Measurements from ENCODE around the gene CD2.

Gene CD2

DNA sequence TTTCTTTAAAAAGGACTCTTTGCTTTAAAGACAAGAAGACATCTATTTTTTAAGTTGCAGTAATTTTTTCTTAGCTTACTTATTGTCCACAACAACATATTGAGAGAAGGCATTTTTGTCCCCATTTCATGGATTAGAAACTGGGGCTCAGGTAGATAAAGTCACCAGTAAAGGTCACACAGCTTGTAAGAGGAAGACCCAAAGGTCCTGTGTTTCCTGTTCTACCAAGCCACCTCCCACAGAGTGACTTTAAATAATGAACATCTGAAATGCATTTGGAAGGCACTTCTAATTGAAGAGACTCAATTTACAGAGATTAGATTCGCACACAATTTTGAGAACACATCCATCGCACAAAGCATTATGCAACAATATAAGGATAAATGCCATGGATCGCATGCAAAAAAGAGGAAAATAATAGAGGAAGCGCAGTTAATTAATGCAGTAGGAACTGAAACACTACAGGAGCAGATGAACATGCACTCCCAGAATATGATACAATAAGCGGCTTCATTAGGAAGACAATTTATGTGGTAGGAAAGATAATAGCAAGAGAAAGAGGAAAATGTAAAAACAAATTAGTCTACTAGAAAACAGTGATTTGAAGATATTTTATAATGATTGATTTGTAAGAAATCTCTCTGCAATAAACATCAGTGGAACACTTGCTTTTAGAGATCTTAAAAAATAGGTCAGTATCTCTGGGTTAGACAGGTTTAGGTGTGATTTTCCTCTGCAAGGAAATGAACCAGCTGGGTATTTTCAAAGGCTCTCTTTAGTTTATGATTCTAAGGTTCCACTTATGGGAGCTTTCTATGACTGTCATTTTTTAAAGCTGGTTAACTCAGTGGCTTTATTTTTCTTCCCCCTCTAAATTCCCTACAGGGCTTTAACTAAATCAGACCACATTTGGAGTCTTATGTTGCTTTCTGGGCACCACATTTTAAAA is 27.1 kb upstream of the CD2 start:
- no peak for DNase-seq (ENCODE audit: extremely low read depth in 1 of 2, low read depth in 1 of 2)

DNA sequence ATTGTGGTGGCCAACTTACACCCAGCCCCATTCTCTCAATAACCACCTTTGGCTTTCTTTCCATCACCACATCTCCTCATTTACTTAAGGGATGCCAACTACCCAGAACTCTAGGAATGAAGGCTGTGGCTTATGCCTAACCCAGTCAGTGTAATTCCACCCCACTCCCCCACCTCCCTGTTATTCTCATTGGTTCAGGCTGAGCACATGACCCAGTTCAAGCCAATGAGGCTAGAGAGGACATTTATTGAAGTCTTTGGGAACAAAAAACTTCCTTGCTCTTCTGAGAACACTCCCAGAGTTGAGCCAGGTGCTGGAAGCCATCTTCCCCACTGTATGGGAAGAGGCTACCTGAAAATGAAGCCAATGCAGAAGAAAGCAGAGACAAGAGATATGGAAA is 22.8 kb upstream of the CD2 start:
- DNase-seq (ENCODE audit: extremely low read depth in 1 of 2, low read depth in 1 of 2) = no peak

DNA sequence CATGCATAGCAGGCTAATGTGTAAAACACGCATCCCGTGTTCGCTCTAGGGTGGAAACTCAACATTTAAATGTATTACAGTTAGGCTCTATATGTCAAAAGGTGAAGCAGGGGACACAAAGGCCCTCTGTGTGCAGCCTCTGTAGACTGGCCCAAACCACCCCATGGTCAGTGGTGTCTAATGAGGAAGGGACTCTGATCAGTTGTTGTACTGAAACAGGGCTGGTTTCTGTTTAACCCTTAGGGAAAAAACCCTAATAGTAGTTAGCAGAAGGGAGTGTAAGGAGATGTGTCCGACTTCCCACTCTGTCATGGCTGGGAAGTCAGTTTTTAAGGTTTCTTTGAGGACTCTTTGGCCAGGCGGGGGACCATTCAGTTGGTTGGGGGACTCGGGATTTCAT is 21.5 kb upstream of the CD2 start:
- DNase-seq (ENCODE audit: extremely low read depth in 1 of 2, low read depth in 1 of 2) = no peak

DNA sequence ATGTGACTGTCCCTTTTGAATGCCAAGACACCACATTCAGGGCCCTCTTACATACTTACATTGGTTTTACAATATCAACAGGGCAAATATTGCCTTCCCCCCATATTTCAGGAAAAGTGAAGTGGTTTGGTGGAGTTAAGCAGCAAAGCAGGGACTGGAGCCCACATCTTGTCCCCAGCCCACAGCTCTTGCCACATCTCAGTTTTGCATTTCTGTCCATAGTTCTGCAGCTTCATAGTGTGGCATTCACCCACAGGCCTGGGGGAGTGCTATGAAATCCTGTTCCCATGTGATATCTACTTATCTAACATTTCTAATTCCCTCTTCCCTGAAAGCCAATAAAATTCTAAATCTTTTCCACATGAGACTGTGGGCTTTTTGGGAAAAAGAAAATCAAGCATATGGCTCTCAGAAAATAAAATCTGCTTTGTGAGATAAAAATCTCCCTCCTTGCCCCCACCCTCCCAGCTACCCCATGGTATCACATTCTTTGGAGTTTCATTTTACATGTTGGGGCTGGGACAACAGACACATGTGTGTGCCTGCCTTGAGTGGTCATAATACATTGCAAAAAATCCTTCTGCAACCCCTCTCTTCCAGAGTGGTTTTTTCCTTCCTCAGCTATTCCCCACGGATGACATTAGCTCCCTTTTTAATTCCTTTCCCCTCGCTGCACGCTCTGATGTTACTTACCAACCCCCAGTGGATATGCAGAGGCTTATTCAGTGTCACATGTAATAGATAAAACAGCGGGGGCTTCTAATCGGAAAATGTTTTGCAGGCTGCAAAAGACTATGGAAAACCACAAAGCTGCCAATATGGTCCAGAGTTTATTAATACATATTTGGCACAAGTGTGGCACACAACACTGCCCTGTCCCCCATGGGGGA is 20.5 kb upstream of the CD2 start:
- no peak for DNase-seq (ENCODE audit: extremely low read depth in 1 of 2, low read depth in 1 of 2)

DNA sequence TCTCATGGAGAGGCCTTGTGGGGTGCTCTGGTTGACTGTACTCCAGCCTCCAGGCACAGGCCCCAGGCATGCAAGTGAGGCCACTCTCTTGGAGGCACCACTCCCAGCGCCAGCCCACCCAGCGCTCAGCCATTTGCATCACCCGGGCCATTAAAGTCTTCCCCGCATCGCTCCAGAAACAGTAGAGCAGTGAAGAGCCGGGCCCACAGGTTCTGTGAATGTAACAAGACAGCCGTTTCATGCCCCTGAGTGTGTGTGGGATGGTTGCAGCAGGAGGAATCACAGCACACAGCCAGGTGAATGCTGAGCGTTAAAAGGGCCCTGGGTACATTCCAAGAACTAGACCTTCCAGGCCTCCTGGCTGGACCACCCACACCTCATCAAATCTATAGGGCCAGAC is 19.0 kb upstream of the CD2 start:
- DNase-seq (ENCODE audit: extremely low read depth in 1 of 2, low read depth in 1 of 2) = no peak

DNA sequence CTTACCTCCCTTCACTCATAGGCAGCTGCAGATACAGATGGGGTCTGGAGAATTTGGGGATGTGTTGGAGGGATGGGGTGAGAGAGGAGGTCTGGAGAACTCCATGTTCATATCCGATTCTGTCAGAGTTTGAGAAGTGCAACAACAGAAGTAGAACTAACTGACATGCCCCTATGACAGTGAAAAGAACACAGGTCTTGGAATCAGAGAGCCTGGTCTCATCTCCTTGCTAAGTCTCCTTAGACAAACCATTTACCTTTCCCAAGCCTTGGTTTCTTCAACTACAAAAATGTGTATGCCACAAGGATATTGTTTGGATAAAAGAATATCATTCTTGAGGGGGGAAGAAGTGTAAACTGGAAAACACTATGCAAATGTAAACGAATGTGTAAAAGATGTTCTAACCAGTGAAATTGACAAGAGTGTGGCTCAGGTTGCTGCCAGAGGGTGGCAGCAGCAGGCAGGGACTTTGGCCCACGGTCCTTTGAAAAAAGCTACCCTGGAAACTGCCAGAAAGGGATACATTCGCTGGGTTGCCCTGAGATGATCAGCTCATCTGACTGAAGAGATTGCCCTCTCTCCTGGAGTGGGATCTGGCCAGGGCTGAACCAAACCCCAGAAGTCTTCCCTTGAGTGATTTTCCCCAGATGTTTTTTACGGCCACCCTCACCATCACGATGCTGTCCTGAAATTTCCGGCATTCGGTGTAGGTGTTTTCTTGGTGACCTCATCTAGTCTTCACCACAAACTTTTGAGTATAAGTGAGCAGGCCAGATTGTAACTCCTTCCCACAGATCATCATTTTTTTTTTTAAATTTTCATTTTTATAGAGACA is 17.0 kb upstream of the CD2 start:
- peak in 1 of 2 donors; percentile 58 for DNase-seq (ENCODE audit: extremely low read depth in 1 of 2, low read depth in 1 of 2)

DNA sequence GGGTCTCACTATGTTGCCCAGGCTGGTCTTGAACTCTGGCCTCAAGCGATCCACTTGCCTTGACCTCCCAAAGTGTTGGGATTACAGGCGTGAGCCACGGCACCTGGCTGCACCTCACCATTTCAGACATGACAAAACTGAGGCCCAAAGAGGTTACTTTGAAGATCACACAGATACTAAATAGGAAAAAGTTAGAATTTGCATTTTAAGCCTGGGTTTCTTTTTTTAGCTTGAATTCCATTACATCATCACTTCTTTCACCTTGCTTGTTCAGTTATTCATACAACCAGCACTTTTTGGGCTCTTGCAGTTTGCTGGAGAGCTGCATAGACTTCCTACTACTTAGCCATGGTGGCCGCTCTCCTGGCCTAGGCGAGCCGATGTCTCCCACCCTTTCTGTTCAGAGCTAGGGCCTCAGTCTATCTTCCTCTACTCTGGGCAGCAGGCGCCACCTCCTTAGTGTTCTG is 16.3 kb upstream of the CD2 start:
- no peak for DNase-seq (ENCODE audit: extremely low read depth in 1 of 2, low read depth in 1 of 2)

DNA sequence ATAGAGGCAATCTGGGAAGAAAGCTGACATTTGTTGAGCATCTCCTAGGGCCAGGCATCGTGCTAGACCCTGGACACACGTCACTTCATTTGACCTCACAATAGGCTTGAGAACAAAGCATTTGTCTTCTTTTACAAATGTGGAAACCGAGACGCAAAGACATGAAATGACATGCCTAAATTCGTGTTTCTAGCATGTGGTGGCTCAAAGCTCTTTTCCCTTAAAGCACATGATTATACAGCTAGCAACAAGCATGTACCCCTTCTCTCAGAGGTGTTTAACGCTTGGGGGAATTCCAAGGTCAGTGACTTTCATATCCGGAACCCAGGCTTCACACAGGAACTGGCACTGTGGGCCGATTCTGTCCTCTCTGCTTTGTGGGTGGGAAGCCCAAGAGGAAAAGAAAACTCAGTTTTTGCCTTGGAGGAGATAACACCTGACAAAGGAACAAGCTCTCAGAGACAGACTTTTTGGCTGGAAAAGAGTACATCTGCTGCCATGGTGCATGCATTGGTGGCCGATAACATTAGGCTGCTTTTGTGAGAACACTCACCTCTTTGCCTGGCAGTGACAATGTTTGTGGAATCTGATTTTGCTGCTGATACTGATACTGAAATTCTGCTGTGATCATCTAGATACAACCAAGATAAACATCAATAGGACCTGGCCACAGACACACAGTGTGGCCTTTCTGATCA is 15.4 kb upstream of the CD2 start:
- peak; percentile 56 to 73 for DNase-seq (ENCODE audit: extremely low read depth in 1 of 2, low read depth in 1 of 2)

DNA sequence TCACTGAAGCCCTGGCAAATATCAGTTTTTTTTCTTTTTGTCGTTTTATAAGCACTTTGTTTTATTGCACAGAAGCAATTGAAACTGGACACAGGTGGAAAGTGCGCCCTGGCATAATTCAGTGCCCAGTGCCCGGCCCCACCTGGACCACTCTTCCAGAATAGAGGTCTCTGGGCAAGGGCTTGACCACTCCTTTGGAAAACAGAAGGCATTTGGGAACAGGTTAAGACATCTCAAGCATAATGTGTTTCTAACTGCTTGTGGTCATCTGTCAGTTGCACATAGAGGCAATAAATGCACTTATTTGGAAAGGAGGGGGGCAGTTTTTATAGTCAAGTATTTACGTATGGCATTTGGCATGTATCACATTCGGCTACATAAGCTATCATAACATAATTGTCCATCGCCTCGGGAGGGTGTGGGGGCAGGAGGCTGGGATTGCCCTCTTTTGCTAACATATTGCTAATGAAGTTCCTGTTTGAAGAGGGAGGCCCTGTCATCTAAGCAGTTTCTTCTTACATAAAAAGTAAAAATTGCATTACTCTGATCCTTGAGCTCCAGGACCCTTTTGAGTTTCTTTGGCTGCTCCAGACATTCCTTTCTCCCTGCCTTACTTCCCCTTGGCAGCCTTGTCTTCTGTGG is 14.7 kb upstream of the CD2 start:
- DNase-seq (ENCODE audit: extremely low read depth in 1 of 2, low read depth in 1 of 2) = no peak

DNA sequence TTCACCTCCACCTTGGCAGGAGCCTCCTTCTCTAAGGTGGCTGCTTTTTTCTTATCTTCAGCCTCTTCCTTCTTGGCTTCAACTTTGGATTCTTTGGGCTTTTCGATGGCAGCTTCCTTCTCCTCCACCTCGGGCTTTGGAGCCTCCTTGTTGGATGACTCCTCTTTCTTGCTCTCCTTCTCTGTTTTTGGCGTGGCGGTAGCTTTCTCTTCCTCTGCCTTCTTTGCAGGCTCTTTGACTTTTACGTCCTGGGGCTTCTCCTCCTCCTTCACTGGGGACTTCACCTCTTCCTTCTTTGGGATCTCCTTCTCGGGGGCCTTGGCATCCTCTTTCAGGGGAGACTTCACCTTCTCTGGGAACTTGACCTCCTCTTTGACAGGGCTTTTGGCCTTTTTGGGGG is 13.9 kb upstream of the CD2 start:
- DNase-seq (ENCODE audit: extremely low read depth in 1 of 2, low read depth in 1 of 2) = no peak

DNA sequence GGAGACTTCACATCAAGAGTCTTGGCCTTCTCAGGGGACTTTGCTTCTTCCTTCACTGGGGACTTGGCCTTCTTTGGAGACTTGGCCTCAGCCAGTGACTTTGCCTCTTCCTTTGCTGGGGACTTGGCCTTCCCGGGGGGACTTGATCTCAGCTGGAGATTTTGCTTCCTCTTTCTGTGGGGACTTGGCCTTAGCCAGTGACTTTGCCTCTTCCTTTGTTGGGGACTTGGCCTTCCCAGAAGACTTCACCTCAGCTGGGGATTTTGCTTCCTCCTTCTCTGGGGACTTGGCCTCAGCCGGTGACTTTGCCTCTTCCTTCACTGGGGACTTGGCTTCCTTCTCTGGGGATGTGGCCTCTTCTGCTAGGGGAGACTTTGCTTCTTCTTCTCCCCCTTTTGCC is 13.5 kb upstream of the CD2 start:
- DNase-seq (ENCODE audit: extremely low read depth in 1 of 2, low read depth in 1 of 2) = no peak

DNA sequence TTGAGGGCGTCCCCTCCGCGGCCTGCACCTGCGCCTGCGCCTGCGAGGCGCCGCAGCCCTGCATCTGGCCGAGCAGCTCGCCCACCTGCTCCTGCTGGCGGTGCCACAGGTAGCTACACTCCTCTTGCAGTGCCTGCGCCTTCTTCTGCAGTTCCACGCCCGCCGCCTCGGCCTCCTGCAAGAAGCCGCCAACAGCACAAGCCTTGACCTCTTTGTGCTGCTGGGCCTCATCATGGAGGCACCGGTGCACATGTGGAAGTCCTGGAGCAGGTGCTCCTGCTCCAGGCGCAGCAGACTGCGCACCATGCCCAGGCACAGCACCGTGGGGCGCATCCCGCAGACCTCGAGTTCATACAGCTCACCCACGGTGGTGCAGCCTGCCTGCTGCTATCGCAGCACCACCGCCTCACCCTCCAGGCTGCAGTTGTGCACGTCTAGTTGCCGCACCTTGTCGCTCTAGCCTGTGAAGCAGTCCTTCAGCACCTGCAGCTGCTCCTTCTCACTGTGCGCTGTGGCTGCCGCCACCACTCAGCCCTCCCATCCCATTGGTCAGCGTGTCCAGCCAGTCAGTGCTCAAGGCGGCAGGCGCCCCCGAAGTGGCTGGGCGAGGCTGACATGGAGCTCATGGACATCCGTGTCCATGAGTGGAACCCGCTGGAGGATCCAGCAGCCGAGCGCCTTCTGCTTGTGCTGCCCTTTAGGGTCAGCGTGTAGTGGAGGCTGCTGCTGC is 12.2 kb upstream of the CD2 start:
- DNase-seq (ENCODE audit: extremely low read depth in 1 of 2, low read depth in 1 of 2) = no peak

DNA sequence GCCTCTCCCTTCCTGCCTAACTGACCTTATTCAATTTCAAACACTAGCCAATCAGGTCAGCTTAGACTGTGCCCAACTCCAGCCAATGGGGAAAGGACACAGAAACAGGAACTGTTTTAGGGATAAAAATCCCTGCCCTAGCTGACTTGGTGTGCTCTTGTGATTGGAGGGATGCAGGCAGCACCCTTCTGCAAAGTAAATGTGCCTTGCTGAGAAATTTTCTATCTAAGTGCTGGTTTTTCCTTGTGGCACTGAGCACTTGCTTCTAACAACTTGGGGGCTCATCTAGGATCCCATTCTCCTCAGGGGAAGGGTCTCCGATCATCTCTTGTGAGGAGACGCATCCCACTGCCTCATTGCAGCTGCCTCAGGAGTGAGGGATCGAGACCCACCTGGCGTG is 10.7 kb upstream of the CD2 start:
- no peak for DNase-seq (ENCODE audit: extremely low read depth in 1 of 2, low read depth in 1 of 2)

DNA sequence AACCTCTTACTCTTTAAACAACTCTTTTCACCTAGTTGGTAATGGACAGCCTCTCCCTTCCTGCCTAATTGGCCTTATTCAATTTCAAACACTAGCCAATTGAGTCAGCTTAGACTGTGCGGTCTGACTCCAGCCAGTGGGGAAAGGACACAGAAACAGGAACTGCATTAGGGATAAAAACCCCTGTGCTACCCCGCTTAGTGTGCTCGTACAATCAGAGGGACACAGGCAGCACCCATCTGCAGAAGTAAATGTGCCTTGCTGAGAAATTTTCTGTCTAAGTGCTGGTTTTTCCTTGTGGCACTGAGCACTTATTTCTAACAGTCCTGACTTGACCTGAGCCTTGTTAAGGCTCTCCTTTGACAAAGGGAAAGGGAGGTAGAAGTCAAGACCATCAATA is 6.0 kb upstream of the CD2 start:
- DNase-seq (ENCODE audit: extremely low read depth in 1 of 2, low read depth in 1 of 2) = no peak

DNA sequence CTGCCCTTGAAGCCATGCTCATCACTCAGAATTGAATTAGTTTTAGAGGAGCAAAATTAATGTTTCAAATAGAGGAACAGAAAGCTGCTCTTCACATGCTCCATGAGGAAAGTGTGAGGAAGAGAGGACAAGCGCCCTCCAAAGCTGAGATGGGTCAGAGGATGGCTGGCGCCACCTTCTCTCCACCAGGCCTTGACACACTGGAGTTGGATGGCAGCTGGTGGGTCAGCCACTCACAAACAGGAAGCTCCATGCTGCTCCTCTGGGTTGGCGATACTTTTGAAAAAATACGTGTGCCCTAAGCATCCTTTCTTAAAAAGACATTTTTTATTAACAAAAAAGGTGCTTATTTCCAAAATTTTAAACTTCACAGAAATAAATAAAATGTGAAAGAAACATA is 3.1 kb upstream of the CD2 start:
- DNase-seq (ENCODE audit: extremely low read depth in 1 of 2, low read depth in 1 of 2) = no peak

DNA sequence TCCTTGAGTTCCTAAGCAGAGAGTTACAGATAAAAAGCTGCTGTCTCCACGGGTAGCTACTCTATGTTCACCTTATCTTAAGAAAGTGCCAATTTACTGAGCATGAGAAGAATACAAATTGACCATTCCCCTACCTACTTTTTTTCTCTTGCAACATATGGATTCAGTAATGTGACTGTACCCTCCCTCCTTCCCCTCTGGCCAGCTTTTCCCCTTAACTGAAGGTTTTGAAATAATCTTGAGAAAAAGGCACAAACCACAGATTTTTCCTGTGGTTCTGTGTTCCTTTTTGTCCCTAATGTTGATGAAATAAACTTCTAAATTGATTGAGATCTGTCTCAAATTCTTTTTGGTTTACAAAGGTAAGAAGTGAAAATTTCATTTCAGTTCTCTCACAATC is 2.6 kb upstream of the CD2 start:
- DNase-seq (ENCODE audit: extremely low read depth in 1 of 2, low read depth in 1 of 2) = no peak

DNA sequence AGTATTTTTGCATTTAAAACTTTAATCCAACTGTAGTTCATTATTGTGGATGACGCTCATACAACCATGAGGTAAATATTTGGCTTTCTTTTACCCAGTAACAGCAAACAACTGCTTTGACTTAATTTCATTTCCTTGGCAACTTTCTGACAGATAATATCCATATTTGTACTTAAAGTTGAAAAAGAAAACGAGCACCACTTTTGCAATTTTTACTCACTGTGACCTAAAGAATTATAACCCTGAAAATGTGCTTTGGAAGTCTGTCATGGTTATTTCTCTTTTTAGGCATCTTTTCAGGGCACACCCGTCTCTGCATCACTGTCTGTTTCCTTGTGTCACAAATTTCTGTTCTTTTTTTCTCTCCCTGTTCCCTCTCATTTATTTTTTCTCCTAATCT is 918 bp upstream of the CD2 start:
- DNase-seq (ENCODE audit: extremely low read depth in 1 of 2, low read depth in 1 of 2) = no peak

DNA sequence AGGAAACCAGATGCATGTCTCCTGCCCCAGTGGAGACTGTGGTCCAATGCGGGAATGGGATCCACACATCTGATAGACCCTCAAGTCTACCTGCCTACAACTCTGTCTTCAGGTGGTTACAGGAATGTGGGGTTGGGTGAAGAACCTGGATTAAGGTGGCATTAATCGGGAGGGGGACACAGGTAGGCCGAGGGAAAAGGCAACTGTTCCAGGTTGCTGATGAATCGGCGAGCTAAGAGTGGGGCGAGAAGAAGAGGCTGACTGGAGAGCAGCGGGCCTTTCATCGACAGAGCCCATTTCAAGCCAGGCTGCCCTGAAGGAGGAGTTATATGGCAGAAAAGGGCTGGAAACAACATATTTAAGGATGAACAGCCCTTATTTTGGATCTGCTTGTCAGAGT is 836 bp downstream of the CD2 start:
- no peak for DNase-seq (ENCODE audit: extremely low read depth in 1 of 2, low read depth in 1 of 2)

DNA sequence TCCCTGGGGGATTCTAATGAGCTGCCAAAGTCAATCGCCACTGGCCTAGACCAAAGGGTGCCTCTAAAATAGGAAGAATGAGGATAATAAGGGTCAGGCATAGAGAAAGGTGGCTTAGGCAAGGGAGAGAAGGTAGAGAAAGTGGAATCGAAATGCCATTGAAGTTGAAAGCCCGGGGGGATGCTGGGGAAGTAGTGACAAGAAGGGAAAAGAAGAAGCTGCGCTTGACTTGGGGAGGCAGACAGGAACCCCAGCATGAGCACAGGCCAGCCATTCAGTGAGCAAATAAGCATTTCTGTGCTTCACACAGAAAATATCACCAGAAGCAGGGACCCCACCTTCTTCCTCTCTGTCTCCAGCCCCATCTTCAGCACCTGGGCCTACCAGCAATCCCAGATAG is 1.5 kb downstream of the CD2 start:
- no peak for DNase-seq (ENCODE audit: extremely low read depth in 1 of 2, low read depth in 1 of 2)

Measured in stimulated activated CD8-positive, alpha-beta memory T cell treated with anti-CD3 and anti-CD28 coated beads, Interleukin-7, amount 100 ng/mL, for 48 hours (primary cell).